B cell (primary cell): ENCODE results near the gene CFL1. TPM values are rescaled to one million over a fixed set of nuclear protein-coding genes. Genes with fewer than 3 reads are reported as not detected.

Experiments
- ATAC-seq: fragments of 200-7000 bp; cut with Tn5 transposase; one replicate; pipeline ENCODE4 v1.10.0; 2021; ENCODE audit warnings: low read depth, mild to moderate bottlenecking, moderate number of reproducible peaks, moderate library complexity
- CTCF ChIA-PET: fragments of 350-600 bp; sonication (Branson Sonifier 250); formaldehyde crosslinking; loops from one replicate; lab custom pipeline; 2021; ENCODE audit warnings: antibody characterized with exemption, inconsistent platforms; lab: Charles Lee
- POLR2A ChIA-PET: fragments of 350-600 bp; sonication (Branson Sonifier 250); formaldehyde crosslinking; loops from one replicate; lab custom pipeline; 2021; ENCODE audit warnings: antibody characterized with exemption; lab: Charles Lee
- DNase-seq: peaks from one replicate; pipeline ENCODE4 v3.0.0; 2013
- H2AFZ ChIP-seq: 2 replicates; pipeline ENCODE4 v1.6.1; 2012; ENCODE audit warnings: mild to moderate bottlenecking, low read depth, low read length; ENCODE audit not compliant: insufficient read depth, poor library complexity, severe bottlenecking
- H3K27ac ChIP-seq, 2 donors: 1 replicate in 1 of 2; 2 replicates in 1 of 2; pipeline ENCODE4 v1.5.1; 2012 to 2013; ENCODE audit warnings: low read length in 2 of 2, mild to moderate bottlenecking in 2 of 2, moderate library complexity in 1 of 2
- H3K27me3 ChIP-seq, 4 experiments: fragments of 200-600 bp in 1 of 4; sonication (generic) in 1 of 4; replicated peaks in 1 of 4; 1 replicate in 2 of 4; 2 replicates in 2 of 4; pipeline versions ENCODE4 v1.6.1 to v1.7.0; 2013 to 2016; ENCODE audit warnings: low read length in 3 of 4, mild to moderate bottlenecking in 2 of 4, mixed read lengths in 1 of 4, moderate library complexity in 1 of 4; ENCODE audit not compliant: insufficient read depth in 4 of 4, control insufficient read depth in 3 of 4; ENCODE audit errors: control extremely low read depth in 1 of 4
- H3K36me3 ChIP-seq, 2 experiments: replicated peaks in 1 of 2; 1 replicate in 1 of 2; 2 replicates in 1 of 2; pipeline versions ENCODE4 v1.6.1 to v1.7.1; 2013; ENCODE audit warnings: low read length in 1 of 2; ENCODE audit not compliant: insufficient read depth in 2 of 2, control insufficient read depth in 1 of 2; ENCODE audit errors: control extremely low read depth in 1 of 2, extremely low read depth in 1 of 2
- H3K4me1 ChIP-seq, 2 donors: fragments of 200-600 bp in 1 of 2; sonication (generic) in 1 of 2; 1 replicate in 1 of 2; 2 replicates in 1 of 2; pipeline versions ENCODE4 v1.5.1 to v1.6.1; 2013 to 2017; ENCODE audit warnings: low read length in 2 of 2; ENCODE audit not compliant: control insufficient read depth in 2 of 2, insufficient read depth in 2 of 2
- H3K4me2 ChIP-seq: replicated peaks from 2 replicates; pipeline ENCODE3; 2012; ENCODE audit warnings: mild to moderate bottlenecking, low read depth, low read length; ENCODE audit not compliant: poor library complexity, severe bottlenecking
- H3K4me3 ChIP-seq, 5 experiments: fragments of 200-600 bp in 1 of 5; sonication (generic) in 1 of 5; 1 replicate in 3 of 5; 2 replicates in 2 of 5; pipeline versions ENCODE4 v1.5.1 to v1.7.0; 2011 to 2016; ENCODE audit warnings: low read length in 4 of 5, mild to moderate bottlenecking in 4 of 5, low read depth in 2 of 5, control low read depth in 1 of 5, moderate library complexity in 1 of 5; ENCODE audit not compliant: insufficient read depth in 1 of 5; ENCODE audit errors: control extremely low read depth in 1 of 5, extremely low read depth in 1 of 5
- H3K79me2 ChIP-seq: fragments of 200-600 bp; sonication (generic); one replicate; pipeline ENCODE4 v1.6.0; 2016; ENCODE audit warnings: low read length; ENCODE audit not compliant: control insufficient read depth, insufficient read depth
- H3K9ac ChIP-seq: fragments of 200-600 bp; sonication (generic); 2 replicates; pipeline ENCODE4 v1.6.1; 2017; ENCODE audit warnings: mild to moderate bottlenecking, low read length, moderate library complexity
- H3K9me3 ChIP-seq, 3 donors: one replicate each; pipeline versions ENCODE4 v1.6.1 to v1.7.1; 2013; ENCODE audit warnings: low read length in 2 of 3; ENCODE audit not compliant: control insufficient read depth in 2 of 3, insufficient read depth in 1 of 3; ENCODE audit errors: control extremely low read depth in 1 of 3
- H4K20me1 ChIP-seq: 2 replicates; pipeline ENCODE4 v1.6.0; 2012; ENCODE audit warnings: mild to moderate bottlenecking, low read length; ENCODE audit not compliant: insufficient read depth, control insufficient read depth, poor library complexity, severe bottlenecking
- H3K27ac Mint-ChIP-seq: one replicate; pipeline ENCODE4 v1.8.0; 2021; ENCODE audit warnings: mixed read lengths
- H3K27me3 Mint-ChIP-seq: one replicate; pipeline ENCODE4 v1.8.0; 2021; ENCODE audit warnings: mixed read lengths
- H3K4me1 Mint-ChIP-seq: one replicate; pipeline ENCODE4 v1.8.0; 2021; ENCODE audit warnings: mixed read lengths
- H3K4me3 Mint-ChIP-seq: one replicate; pipeline ENCODE4 v1.8.0; 2021; ENCODE audit warnings: mixed read lengths
- H3K9me3 Mint-ChIP-seq: one replicate; pipeline ENCODE4 v1.8.0; 2022; ENCODE audit warnings: mixed read lengths; ENCODE audit not compliant: insufficient read depth
- EZH2 ChIP-seq: IDR thresholded peaks from 2 replicates; pipeline ENCODE4 v1.6.1; 2012; ENCODE audit warnings: borderline replicate concordance, low read depth, mild to moderate bottlenecking, moderate library complexity, low read length; ENCODE audit not compliant: insufficient read depth, poor library complexity, severe bottlenecking
- WGBS: methylation state at CpG from one replicate; pipeline ENCODE4 v1.1.5; 2013; ENCODE audit warnings: missing lambda C conversion rate; ENCODE audit not compliant: insufficient coverage; 5-methylcytosine and 5-hydroxymethylcytosine counted together
- intact Hi-C: fragments of 100-400 bp; cut with micrococcal nuclease; formaldehyde crosslinking; loops from one replicate; pipeline ENCODE4 v1.10.0; 2022
- polyA plus RNA-seq: library from polyadenylated mRNA; depleted of rRNA; stranded (reverse); fragments of >200 nt; gene quantifications from 2 replicates; pipeline ENCODE4 v1.2.3, GENCODE V29; 2012
- total RNA-seq, 2 donors: library from RNA; stranded (reverse); fragments of 120-200 nt in 1 of 2; gene quantifications; 1 replicate in 1 of 2; 2 replicates in 1 of 2; pipeline versions ENCODE4 v1.2.3 to v1.2.4, GENCODE V29; 2013 to 2022
- TF ChIP-seq, protein P1 (sequence below): fragments of 200-600 bp; IDR thresholded peaks from one replicate; pipeline ENCODE4 v1.8.0; 2022; ENCODE audit warnings: antibody characterized with exemption, mild to moderate bottlenecking

The CFL1 gene
- total and polyA plus RNA-seq, 2 donors (not counting 1 experiment from before 2014, with no cell fraction given): 455 to 990 TPM

GRCh38 chr11:65870307-65870658 is 12.3 kb upstream of the CFL1 start:
- Histone ChIP-seq H3K9ac (no peak overlapping the region), H2AFZ (no peak overlapping the region), H3K27ac (no peak overlapping the region), H3K79me2 (no peaks in the 10 kb centered on the region), H3K27me3 (no peaks in the 10 kb centered on the region), H3K4me3 (no peak overlapping the region), H3K9me3 (no peaks in the 10 kb centered on the region), H3K4me1 (peaks cover 10 to 29% of the 10 kb centered on the region in 2 donors), H4K20me1 (no peaks in the 10 kb centered on the region), H3K4me2 (no peak overlapping the region), H3K36me3 (peaks cover 0 to 12% of the 10 kb centered on the region in 2 experiments)
- POLR2A ChIA-PET: interaction anchor here (1.2 to 3.6 kb wide), 3 partner anchors 10 to 230 kb away, joined by 3 to 24 read pairs (median 20); partner anchors contain the start of genes FIBP and MUS81
- H3K4me1 Mint-ChIP-seq: peaks cover 29% of the 10 kb centered on the region
- H3K9me3 Mint-ChIP-seq: no peaks in the 10 kb centered on the region
- ATAC-seq: no peak
- TF ChIP-seq EZH2: no peak
- TF ChIP-seq, protein P1, sequence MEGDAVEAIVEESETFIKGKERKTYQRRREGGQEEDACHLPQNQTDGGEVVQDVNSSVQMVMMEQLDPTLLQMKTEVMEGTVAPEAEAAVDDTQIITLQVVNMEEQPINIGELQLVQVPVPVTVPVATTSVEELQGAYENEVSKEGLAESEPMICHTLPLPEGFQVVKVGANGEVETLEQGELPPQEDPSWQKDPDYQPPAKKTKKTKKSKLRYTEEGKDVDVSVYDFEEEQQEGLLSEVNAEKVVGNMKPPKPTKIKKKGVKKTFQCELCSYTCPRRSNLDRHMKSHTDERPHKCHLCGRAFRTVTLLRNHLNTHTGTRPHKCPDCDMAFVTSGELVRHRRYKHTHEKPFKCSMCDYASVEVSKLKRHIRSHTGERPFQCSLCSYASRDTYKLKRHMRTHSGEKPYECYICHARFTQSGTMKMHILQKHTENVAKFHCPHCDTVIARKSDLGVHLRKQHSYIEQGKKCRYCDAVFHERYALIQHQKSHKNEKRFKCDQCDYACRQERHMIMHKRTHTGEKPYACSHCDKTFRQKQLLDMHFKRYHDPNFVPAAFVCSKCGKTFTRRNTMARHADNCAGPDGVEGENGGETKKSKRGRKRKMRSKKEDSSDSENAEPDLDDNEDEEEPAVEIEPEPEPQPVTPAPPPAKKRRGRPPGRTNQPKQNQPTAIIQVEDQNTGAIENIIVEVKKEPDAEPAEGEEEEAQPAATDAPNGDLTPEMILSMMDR: no peak
- peak overlapping the region; percentile 32 for H3K4me3 Mint-ChIP-seq
- WGBS: 37% methylated on average over 10 of the region's 11 CpGs
- peak overlapping the region; percentile 11 for H3K27ac Mint-ChIP-seq
- CTCF ChIA-PET: interaction anchor here (6.7 to 7.0 kb wide), 2 partner anchors 11 to 17 kb away, joined by 65 to 71 read pairs; partner anchors contain the start of genes CCDC85B, CFL1, FIBP and MUS81
- peaks cover 5% of the 10 kb centered on the region for H3K27me3 Mint-ChIP-seq
- intact Hi-C loops: loop anchor here (5.0 kb wide), 1 partner anchor 182 kb away; the partner anchor contains the start of gene SF3B2
- DNase-seq: no peak

GRCh38 chr11:65869643-65870306 is 11.8 kb upstream of the CFL1 start:
- no peak for TF ChIP-seq EZH2
- TF ChIP-seq, protein P1: no peak
- H3K4me2 ChIP-seq: no peak overlapping the region
- POLR2A ChIA-PET: interaction anchor here (1.2 to 3.6 kb wide), 2 partner anchors 9 kb away, joined by 4 to 20 read pairs; partner anchors contain the start of gene MUS81
- ATAC-seq: no peak
- H3K4me1 ChIP-seq: peaks cover 10 to 29% of the 10 kb centered on the region in 2 donors
- no peaks in the 10 kb centered on the region for H3K9me3 ChIP-seq
- no peak overlapping the region for H3K27ac ChIP-seq
- peak overlapping the region; percentile 41 for H3K27ac Mint-ChIP-seq
- no peak for DNase-seq
- no peaks in the 10 kb centered on the region for H3K27me3 ChIP-seq
- H3K4me1 Mint-ChIP-seq: peaks cover 29% of the 10 kb centered on the region
- CTCF ChIA-PET: interaction anchor here (0.6 to 7.0 kb wide), 3 partner anchors 10 to 882 kb away, joined by 3 to 71 read pairs (median 65); partner anchors contain the start of genes CCDC85B, CFL1, FIBP and MUS81
- peaks cover 3% of the 10 kb centered on the region for H4K20me1 ChIP-seq
- H3K4me3 Mint-ChIP-seq: no peak overlapping the region
- H3K79me2 ChIP-seq: no peaks in the 10 kb centered on the region
- H3K36me3 ChIP-seq: peaks cover 0 to 17% of the 10 kb centered on the region in 2 experiments
- no peak overlapping the region for H2AFZ ChIP-seq
- no peak overlapping the region for H3K9ac ChIP-seq
- 77% methylated on average over 23 of the region's 24 CpGs for WGBS
- no peak overlapping the region for H3K4me3 ChIP-seq
- no peaks in the 10 kb centered on the region for H3K9me3 Mint-ChIP-seq
- H3K27me3 Mint-ChIP-seq: peaks cover 5% of the 10 kb centered on the region
- intact Hi-C loops: loop anchor here (5.0 kb wide), 1 partner anchor 183 kb away; the partner anchor contains the start of gene SF3B2
